ENCODE measurements around the gene DBF4B. TPM values are rescaled to one million over a fixed set of nuclear protein-coding genes. Genes with fewer than 3 reads are reported as not detected.

Gene DBF4B
- polyA plus RNA-seq, 6 donors from 2014 or later, result 0.40 to 1.7 (median 0.79) TPM

DNA sequence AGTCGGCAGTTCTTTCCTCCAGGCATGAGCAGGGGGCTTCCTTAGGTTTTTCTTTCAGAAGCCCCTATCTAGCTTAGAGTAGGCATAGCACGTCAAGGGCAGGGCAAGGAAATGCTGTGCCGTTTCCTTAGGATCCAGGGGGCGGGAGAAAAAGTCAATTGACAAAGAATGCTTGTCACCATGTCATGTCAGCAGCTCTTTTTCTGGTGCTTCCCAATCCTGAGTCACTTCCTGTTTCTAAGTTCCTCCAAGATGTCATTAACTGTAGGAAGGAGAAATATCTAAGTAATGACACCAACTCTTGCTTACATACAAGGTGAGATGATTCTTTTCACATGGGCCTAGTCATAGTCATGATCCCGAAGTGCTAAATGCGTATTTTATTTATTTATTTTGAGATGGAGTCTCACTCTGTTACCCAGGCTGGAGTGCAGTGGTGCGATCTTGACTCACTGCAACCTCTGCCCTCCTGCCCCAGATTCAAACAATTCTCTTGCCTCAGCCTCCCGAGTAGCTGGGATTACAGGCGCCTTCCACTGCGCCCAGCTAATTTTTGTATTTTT lies 86.5 kb downstream of the DBF4B start:
- H3K36me3 Mint-ChIP-seq, result no peaks in the 10 kb centered on the region
- no peaks in the 10 kb centered on the region for H3K4me1 Mint-ChIP-seq
- H3K27me3 Mint-ChIP-seq, result peaks cover 0 to 11% (median 3%) of the 10 kb centered on the region in 3 donors
- DNase-seq (no peak), ATAC-seq (ENCODE audit: low read depth in 2 of 2) (no peak)
- peak overlapping the region in 1 of 6 donors; percentile 24 for H3K27ac Mint-ChIP-seq
- no peaks in the 10 kb centered on the region for H3K9me3 Mint-ChIP-seq
- no peak overlapping the region for H3K4me3 Mint-ChIP-seq

DNA sequence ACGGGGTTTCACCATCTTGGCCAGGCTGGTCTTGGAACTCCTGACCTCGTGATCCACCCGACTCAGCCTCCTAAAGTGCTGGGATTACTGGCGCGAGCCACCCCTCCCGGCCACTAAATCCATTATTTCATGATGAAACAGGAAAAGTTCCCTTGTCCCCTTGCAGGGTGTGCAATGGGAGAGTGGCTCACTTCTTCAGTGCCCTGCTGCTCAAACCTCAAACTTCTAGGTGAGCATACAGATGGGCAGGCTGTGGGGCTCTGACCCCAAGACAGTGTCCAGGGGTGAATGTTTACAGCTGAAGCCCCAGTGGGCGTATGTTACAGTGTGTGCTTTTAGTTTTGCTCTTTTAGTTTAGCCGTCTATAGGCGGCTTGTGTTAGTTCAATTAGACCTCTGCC lies 87.0 kb downstream of the DBF4B start:
- H3K27me3 Mint-ChIP-seq, result peaks cover 0 to 11% (median 3%) of the 10 kb centered on the region in 3 donors
- no peak overlapping the region for H3K27ac Mint-ChIP-seq
- H3K4me3 Mint-ChIP-seq, result no peak overlapping the region
- ATAC-seq (ENCODE audit: low read depth in 2 of 2) (no peak), DNase-seq (no peak)
- no peaks in the 10 kb centered on the region for H3K9me3 Mint-ChIP-seq
- no peaks in the 10 kb centered on the region for H3K4me1 Mint-ChIP-seq
- H3K36me3 Mint-ChIP-seq, result no peaks in the 10 kb centered on the region

DNA sequence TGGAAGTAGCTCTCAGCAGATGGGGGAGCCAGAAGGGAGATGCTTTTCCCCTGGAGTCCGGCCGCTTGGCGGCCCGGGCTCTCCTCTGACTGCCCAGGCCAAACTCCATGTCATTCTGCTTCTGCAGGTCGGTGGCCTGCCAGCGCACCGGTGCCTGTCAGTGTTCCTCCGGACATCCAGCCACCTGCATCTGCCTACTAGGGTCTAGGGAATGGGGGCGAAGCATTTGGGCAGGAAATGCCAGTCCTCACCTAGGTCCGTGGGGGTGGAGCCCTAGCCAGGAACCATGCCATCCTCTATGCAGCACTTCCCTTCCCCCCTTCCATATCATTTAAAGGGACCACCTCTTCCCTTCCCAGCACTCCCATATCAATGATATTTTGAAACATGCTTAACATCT lies 87.5 kb downstream of the DBF4B start:
- peaks cover 0 to 11% (median 3%) of the 10 kb centered on the region in 3 donors for H3K27me3 Mint-ChIP-seq

DNA sequence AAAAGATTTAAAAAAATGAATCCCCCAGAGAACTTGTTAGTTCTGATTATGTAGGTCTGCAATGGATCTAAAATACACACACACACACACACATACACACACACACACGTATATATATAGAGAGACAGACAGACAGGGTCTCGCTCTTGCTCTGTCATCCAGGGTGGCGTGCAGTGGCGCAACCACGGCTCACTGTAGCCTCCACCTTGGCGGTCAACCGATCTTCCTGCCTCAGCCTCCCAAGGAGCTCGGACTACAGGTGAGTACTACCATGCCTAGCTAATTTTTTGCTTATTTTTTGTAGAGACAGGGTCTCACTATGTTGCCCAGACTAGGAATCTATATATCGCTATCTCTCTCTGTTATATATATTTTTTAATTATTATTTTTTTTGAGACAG lies 88.3 kb downstream of the DBF4B start:
- Mint-ChIP-seq H3K27ac (no peak overlapping the region), H3K36me3 (no peaks in the 10 kb centered on the region), H3K4me1 (no peaks in the 10 kb centered on the region), H3K4me3 (no peak overlapping the region), H3K9me3 (no peaks in the 10 kb centered on the region), H3K27me3 (peaks cover 0 to 11% (median 3%) of the 10 kb centered on the region in 3 donors)
- DNase-seq (no peak), ATAC-seq (ENCODE audit: low read depth in 2 of 2) (no peak)

More for the DNA sequence above, 87.5 kb downstream of the DBF4B start:
- Mint-ChIP-seq H3K4me3 (no peak overlapping the region), H3K4me1 (no peaks in the 10 kb centered on the region), H3K9me3 (no peaks in the 10 kb centered on the region), H3K36me3 (no peaks in the 10 kb centered on the region), H3K27ac (no peak overlapping the region)
- ATAC-seq (ENCODE audit: low read depth in 2 of 2) (no peak), DNase-seq (no peak)

DNA sequence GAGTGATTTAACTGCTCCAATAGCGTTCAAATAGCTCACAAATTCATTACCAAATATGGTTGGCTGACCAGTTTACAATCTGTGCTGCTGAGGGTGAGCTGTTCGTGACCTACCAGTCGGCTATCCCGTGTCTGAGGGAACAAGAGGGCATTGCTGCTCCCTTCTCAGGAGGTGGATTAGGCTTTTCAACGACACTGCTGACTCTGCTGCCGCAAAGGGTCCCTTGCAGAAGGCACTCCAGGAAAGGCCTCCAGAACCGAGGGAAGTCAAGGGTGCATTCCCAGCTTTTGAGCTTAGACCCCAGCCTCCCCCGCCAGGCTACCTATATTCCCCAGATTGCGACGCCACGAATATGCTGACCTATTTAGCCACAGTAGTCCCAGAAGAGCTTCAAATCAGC lies 89.3 kb downstream of the DBF4B start:
- peak overlapping the region in 1 of 6 donors; percentile 6 for H3K27ac Mint-ChIP-seq
- ATAC-seq (ENCODE audit: low read depth in 2 of 2), result no peak
- peaks cover 0 to 11% (median 3%) of the 10 kb centered on the region in 3 donors for H3K27me3 Mint-ChIP-seq
- DNase-seq, result no peak
- H3K4me3 Mint-ChIP-seq, result no peak overlapping the region
- H3K36me3 Mint-ChIP-seq, result no peaks in the 10 kb centered on the region
- H3K9me3 Mint-ChIP-seq, result no peaks in the 10 kb centered on the region
- H3K4me1 Mint-ChIP-seq, result no peaks in the 10 kb centered on the region

DNA sequence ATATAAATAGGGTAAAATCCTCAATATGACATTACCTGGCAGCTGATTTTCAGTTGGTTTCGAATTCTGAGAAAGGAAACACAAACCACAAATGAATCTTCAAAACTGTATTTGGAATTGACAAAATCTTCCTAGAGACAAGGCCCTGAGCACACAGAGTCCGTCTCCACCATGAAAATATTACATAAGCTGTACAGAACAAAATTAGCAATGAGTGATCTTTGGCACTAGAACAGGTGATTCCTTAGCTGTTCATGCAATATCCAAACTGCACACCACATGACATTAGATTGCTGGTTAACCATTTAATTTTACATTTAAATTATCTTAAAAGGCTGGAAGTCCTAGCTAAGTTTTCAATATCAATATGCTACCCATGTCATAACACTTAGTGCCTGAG lies 89.9 kb downstream of the DBF4B start:
- no peaks in the 10 kb centered on the region for H3K36me3 Mint-ChIP-seq
- DNase-seq (no peak), ATAC-seq (ENCODE audit: low read depth in 2 of 2) (no peak)
- H3K27ac Mint-ChIP-seq, result no peak overlapping the region
- H3K9me3 Mint-ChIP-seq, result no peaks in the 10 kb centered on the region
- no peaks in the 10 kb centered on the region for H3K4me1 Mint-ChIP-seq
- H3K4me3 Mint-ChIP-seq, result no peak overlapping the region
- H3K27me3 Mint-ChIP-seq, result peaks cover 0 to 11% (median 3%) of the 10 kb centered on the region in 3 donors

Other genes with a start within 250 kb of the DBF4B start
- 10 to 100 TPM in 5 of 6 donors, 1 to 10 TPM in 1; 9.9 to 79.3 (median 38.6) TPM for gene GPATCH8, start 205.3 kb upstream of the DBF4B start, polyA plus RNA-seq (ENCODE audit: low read depth in 6 of 6)
- gene FZD2, start 151.2 kb upstream of the DBF4B start, polyA plus RNA-seq (ENCODE audit: low read depth in 6 of 6), result under 1 TPM; 0.21 to 0.52 (median 0.41) TPM
- under 1 TPM in 5 of 6 donors, not detected in 1; 0.10 to 0.73 (median 0.43) TPM for gene MEIOC, start 52.2 kb upstream of the DBF4B start, polyA plus RNA-seq (ENCODE audit: low read depth in 6 of 6)
- 10 to 100 TPM in 4 of 6 donors, 1 to 10 TPM in 2; 3.7 to 13.8 (median 11.1) TPM for gene CCDC43, start 18.9 kb upstream of the DBF4B start, polyA plus RNA-seq (ENCODE audit: low read depth in 6 of 6)
- gene ADAM11, start 50.3 kb downstream of the DBF4B start, polyA plus RNA-seq (ENCODE audit: low read depth in 6 of 6), result under 1 TPM in 1 of 6 donors, not detected in 5; 0.13 TPM
- gene GJC1, start 121.6 kb downstream of the DBF4B start, polyA plus RNA-seq (ENCODE audit: low read depth in 6 of 6), result not detected
- not detected for gene HIGD1B, start 139.2 kb downstream of the DBF4B start, polyA plus RNA-seq (ENCODE audit: low read depth in 6 of 6)
- gene EFTUD2, start 190.8 kb downstream of the DBF4B start, polyA plus RNA-seq (ENCODE audit: low read depth in 6 of 6), result 10 to 100 TPM; 45.4 to 92.7 (median 66.5) TPM
- gene GFAP, start 206.8 kb downstream of the DBF4B start, polyA plus RNA-seq (ENCODE audit: low read depth in 6 of 6), result under 1 TPM in 5 of 6 donors, not detected in 1; 0.30 to 0.83 (median 0.66) TPM
- not detected for gene KIF18B, start 239.1 kb downstream of the DBF4B start, polyA plus RNA-seq (ENCODE audit: low read depth in 6 of 6)

All from naive B cell (primary cell).